ENCODE data around the gene STAB1.

The STAB1 gene

GRCh38 chr3:52494886-52495495, at the start of gene STAB1:
TSS of gene STAB1 (plus strand) at chr3:52495338. CDS start at chr3:52495414, 76 bp downstream.
- no peak for DNase-seq (ENCODE audit: low read depth, low spot score)

GRCh38 chr3:52446042-52446441, 49.1 kb upstream of the STAB1 start:
- no peak overlapping the region for H3K27ac ChIP-seq
- no peak for DNase-seq (ENCODE audit: low read depth, low spot score)

More at GRCh38 chr3:52494886-52495495, at the start of gene STAB1:
- H3K27ac ChIP-seq, result no peak within 1 kb of the TSS

- DNase-seq (ENCODE audit: low read depth, low spot score), result no peak
- H3K27ac ChIP-seq, result no peak overlapping the region
Measured at GRCh38 chr3:52446631-52447511, 48.3 kb upstream of the STAB1 start.

- no peak for DNase-seq (ENCODE audit: low read depth, low spot score)
- H3K27ac ChIP-seq, result no peak overlapping the region
Measured at GRCh38 chr3:52447512-52448355, 47.4 kb upstream of the STAB1 start.

- DNase-seq (ENCODE audit: low read depth, low spot score), result no peak
- no peak overlapping the region for H3K27ac ChIP-seq
Measured at GRCh38 chr3:52450489-52451236, 44.5 kb upstream of the STAB1 start.

- H3K27ac ChIP-seq, result no peak overlapping the region
- no peak for DNase-seq (ENCODE audit: low read depth, low spot score)
Measured at GRCh38 chr3:52451237-52452083, 43.7 kb upstream of the STAB1 start.

GRCh38 chr3:52452126-52452525, 43.0 kb upstream of the STAB1 start:
- no peak for DNase-seq (ENCODE audit: low read depth, low spot score)
- no peak overlapping the region for H3K27ac ChIP-seq

GRCh38 chr3:52452570-52453221, 42.4 kb upstream of the STAB1 start:
- no peak overlapping the region for H3K27ac ChIP-seq
- no peak for DNase-seq (ENCODE audit: low read depth, low spot score)

- DNase-seq (ENCODE audit: low read depth, low spot score), result no peak
- H3K27ac ChIP-seq, result peak within 1 kb of the TSS; percentile 64
Measured at GRCh38 chr3:52453496-52454249, 41.5 kb upstream of the STAB1 start, which contains the start of gene TNNC1. TSS of gene TNNC1 (minus strand) at chr3:52454041. CDS start at chr3:52454015, 26 bp downstream.

- peak overlapping the region; percentile 64 for H3K27ac ChIP-seq
- no peak for DNase-seq (ENCODE audit: low read depth, low spot score)
Measured at GRCh38 chr3:52454250-52454937, 40.7 kb upstream of the STAB1 start.

- no peak for DNase-seq (ENCODE audit: low read depth, low spot score)
Measured at GRCh38 chr3:52454938-52455282, 40.2 kb upstream of the STAB1 start.

GRCh38 chr3:52455283-52456168, 39.6 kb upstream of the STAB1 start, which contains the start of gene NISCH:
TSS of gene NISCH (plus strand) at chr3:52455604. CDS start at chr3:52455642, 38 bp downstream.
- H3K27ac ChIP-seq, result peak within 1 kb of the TSS; percentile 64
- DNase-seq (ENCODE audit: low read depth, low spot score), result no peak

More at GRCh38 chr3:52454938-52455282, 40.2 kb upstream of the STAB1 start:
- peak overlapping the region; percentile 64 for H3K27ac ChIP-seq

GRCh38 chr3:52456169-52456799, 38.9 kb upstream of the STAB1 start:
- no peak for DNase-seq (ENCODE audit: low read depth, low spot score)
- peak overlapping the region; percentile 64 for H3K27ac ChIP-seq

GRCh38 chr3:52456800-52457183, 38.3 kb upstream of the STAB1 start:
- H3K27ac ChIP-seq, result peak overlapping the region; percentile 64
- DNase-seq (ENCODE audit: low read depth, low spot score), result no peak

GRCh38 chr3:52458031-52458760, 36.9 kb upstream of the STAB1 start:
- no peak for DNase-seq (ENCODE audit: low read depth, low spot score)
- peak overlapping the region; percentile 64 for H3K27ac ChIP-seq

Data from epithelial cell of prostate (primary cell).